Forelimb muscle (tissue), 1 donor: ENCODE measurements around the gene GPD1. TPM values are rescaled to one million over a fixed set of nuclear protein-coding genes. Genes with fewer than 3 reads are reported as not detected.

Source experiments
- DNase-seq: peaks from one replicate; pipeline ENCODE4 v3.0.0-alpha.2; 2013; ENCODE audit warnings: low read depth
- polyA plus RNA-seq: library from polyadenylated mRNA; unstranded; fragments of 120-200 nt; gene quantifications from one replicate; pipeline ENCODE4 v1.2.1, GENCODE V29; 2013; ENCODE audit not compliant: insufficient read length

The GPD1 gene
- polyA plus RNA-seq = 68.2 TPM

GRCh38 chr12:50103767-50104321 is at the start of gene GPD1:
TSS of gene GPD1 (plus strand) at chr12:50104008. CDS start at chr12:50104051, 43 bp downstream.
- DNase-seq = no peak

DNA sequence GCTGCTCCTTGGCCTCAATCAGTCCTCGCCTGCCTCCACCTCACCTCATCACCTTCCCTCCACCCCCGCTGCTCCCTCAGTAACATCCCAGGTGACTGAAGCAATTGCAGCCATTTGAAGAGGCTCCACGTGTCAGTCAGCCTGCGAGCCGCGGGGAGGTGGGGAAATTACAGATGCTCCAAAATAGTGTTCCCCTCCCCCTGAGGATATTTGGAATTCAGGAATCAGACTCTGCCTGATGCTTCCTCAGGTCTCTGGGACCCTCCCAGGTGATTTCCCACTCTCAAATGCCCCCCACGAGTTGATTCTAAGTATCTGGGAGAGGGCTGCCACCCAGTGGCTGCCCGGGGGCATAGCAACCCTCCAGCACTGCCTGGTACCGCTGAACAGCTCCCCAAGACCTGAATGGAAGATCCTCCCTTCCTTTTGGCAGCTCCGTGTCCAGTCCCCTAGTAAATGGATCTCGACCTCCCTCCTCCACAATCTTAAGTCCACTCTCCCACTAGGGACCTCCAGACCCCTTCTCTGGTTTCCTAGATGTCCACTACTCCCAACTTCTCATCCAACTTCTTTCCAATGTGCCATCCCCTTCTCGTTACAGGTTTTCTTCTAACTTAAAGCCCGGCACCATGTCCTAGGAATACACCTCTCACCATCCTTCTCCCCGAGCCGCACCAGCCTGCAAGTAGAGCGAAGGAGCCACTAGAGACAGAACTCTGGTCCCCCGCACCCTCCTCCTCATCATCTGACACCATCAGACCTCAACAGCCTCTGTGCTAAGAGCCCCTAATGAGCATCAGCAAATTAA is 47.8 kb upstream of the GPD1 start:
- no peak for DNase-seq

DNA sequence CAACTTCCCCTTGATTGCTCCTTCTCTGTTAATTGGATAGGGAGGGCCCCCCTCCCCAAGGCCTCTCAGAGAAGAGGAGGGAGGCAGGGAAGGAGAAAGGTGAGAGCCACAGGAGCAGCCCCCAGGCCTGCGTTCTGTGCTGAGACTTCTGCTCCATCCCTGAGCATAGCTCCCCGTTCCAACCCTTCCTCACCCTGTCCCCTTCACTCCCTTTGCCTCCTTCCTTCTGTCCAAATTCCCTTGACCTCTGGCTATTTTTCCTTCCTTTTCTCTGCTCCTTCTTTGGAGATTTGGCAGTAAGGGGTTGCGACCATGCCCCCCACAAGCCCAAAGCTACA is 47.2 kb upstream of the GPD1 start:
- DNase-seq = no peak

- DNase-seq = no peak
These were observed 46.6 kb upstream of the GPD1 start, which contains the start of gene ASIC1 for GRCh38 chr12:50057000-50057841. TSS of gene ASIC1 (plus strand) at chr12:50057596. CDS start at chr12:50058767, 1,171 bp downstream.

GRCh38 chr12:50057896-50058670 is 45.7 kb upstream of the GPD1 start:
- no peak for DNase-seq

DNA sequence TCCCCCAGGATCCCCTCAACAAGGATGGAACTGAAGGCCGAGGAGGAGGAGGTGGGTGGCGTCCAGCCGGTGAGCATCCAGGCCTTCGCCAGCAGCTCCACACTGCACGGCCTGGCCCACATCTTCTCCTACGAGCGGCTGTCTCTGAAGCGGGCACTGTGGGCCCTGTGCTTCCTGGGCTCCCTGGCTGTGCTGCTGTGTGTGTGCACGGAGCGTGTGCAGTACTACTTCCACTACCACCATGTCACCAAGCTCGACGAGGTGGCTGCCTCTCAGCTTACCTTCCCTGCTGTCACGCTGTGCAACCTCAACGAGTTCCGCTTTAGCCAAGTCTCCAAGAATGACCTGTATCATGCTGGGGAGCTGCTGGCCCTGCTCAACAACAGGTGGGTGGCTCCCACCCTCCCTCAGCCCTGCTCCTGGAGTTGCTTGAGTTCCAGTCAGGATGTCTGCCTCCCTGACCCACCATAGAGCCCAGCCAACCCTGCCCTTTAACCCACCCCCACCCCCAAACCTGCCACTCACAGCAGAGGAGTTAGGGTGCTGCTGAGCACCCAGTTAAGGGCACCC is 45.0 kb upstream of the GPD1 start:
- DNase-seq = no peak

DNA sequence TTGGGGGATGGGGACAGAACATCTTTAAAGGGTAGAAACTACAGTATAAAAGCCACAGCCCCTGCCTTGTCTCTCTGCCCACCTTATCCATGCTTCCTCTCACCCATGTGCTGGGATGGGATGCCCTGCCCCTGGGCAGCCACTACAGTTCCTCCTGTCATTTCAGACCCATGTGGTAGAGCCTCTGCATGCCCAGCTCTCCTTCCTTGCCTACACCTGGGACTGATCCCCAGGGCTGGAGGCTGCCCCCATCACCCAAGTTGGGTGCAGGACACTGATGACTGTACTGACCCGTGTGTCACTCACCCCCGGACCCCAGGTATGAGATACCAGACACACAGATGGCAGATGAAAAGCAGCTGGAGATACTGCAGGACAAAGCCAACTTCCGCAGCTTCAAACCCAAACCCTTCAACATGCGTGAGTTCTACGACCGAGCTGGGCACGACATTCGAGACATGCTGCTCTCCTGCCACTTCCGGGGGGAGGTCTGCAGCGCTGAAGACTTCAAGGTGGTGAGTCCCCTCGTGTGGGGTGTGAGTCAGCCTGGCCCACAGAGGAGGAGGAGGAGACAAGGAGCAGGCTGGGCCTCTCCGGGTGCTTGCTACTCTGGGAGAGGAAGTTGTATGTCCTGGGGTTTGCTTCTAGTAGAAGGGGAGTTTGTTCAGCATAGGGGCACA is 44.2 kb upstream of the GPD1 start:
- DNase-seq = no peak

- DNase-seq = no peak
These were observed 43.7 kb upstream of the GPD1 start for GRCh38 chr12:50060120-50060468.

DNA sequence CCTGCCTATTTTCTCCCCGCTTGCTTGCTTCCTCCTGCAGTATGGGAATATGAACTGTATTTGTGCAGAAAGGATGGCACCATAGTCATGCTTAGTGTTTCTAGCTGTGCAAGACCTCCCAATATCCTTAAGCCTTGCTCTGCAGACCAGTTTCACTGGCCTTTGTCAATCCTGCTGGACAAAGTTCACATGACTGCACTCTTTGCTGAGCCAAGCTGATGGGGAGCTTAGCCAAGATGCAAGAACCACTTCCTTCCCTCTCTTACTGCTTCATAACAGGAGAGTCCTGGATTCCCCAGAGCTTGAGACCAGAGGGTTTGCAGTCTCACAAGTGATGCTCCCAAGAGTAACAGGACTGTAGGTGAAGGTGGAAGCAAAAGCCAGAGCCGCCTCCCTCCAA is 42.6 kb upstream of the GPD1 start:
- no peak for DNase-seq

GRCh38 chr12:50061946-50062686 is 41.7 kb upstream of the GPD1 start:
- no peak for DNase-seq

DNA sequence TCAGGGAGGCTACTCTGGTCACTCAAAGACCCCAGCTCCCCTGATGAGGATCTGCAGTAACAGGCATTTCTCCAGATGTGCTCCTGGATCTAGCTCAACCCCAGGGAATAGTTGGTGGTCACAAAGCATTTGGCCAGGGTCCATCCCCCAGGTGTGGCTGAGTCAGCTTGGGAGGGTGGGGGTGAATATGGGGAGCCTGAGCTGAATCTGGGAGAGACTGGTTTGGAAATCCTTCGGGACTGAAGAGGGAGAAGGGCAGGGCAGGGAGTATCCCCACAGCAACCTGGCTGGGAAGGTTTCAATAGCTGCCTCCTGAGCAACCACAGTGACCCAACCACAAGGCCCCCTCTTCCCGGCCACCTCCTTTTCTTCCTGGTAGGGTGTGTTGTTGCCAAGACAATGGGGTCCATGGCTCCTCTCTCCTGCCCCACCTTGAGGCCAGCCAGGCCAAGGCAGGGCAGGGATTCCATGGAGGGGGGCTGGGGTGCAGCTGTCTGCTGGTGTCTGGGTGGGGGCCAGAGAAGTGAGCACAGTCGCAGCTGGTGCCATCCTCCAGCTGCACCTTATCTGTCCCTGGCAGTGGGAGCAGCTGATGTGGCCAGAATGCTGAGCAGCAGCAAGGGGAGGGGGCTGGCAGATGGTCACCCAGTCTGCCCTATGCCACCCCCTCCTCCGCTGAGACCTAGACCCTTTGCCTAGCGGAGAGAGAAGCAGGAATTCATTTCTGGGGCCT is 40.9 kb upstream of the GPD1 start:
- DNase-seq = no peak

GRCh38 chr12:50065726-50066310 is 38.0 kb upstream of the GPD1 start:
- no peak for DNase-seq

DNA sequence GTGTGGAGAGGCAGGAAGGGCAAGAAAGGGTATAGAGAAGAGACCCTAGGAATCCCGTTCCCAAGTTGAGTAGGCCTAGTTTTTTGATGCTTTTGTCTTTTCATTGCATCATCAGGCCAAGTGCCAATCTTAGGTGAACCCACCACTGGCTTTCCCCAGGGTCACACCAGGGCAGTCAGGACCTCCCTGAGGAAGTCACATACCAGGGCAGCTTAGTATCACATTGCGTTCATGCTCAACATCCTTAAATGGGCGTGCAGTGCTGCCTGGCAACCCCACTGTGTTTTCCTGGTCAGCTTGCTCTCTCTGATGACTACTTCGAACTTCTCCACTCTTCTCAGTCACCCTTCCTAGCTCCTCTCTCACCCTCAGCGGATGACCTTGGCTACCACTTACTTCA is 37.4 kb upstream of the GPD1 start:
- DNase-seq = no peak

DNA sequence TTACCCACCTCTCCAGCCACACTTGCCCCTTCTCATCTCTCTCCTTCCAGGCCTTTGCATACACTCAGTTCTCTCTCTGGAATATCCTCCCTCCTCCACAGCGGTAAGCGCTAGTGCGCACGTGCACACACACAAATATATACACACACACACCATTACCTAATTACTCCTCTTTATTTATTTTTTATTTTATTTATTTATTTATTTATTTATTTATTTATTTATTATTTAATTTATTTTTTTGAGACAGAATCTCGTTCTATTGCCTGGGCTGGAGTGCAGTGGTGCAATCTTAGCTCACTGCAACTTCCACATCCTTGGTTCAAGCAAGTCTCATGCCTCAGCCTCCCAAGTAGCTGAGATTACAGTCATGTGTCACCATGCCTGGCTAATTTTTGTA is 34.7 kb upstream of the GPD1 start:
- no peak for DNase-seq

- no peak for DNase-seq
These were observed 34.3 kb upstream of the GPD1 start for GRCh38 chr12:50069539-50069938.

- DNase-seq = peak; percentile 72
These were observed 33.3 kb upstream of the GPD1 start for GRCh38 chr12:50070314-50071060.

DNA sequence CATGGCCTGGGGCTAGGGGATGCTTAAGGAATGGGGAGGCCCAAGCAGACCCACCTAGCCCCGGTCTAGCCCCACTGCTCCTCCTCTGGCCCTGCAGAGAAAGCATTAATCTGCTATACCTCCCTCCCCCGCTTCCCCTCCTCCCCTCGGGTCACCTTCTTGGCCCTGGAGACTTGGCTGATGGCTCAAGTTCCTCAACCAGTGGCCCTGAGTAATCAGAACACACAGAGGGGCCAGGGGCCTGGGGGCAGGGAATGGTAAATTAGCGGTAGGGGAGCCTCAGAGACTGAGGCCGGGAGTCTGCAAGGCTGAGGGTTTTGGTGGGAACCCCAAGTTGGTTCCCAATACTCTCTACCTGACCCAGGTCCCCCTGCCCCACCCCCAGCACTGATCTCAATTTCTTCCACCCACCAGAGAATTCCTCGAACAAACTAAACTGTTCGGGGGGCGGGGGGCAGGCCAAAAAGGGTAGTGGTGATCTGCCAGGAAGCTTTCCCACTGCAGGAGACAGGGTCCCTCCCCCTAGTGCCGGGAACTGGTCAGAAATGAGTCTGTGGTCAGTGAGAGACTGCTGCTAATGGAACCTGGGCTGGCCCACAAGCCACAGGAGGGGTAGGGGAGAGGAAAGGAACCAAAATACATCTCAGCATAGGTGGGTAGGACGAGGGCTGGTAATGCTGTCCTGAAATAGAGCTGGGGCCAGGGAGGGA is 31.5 kb upstream of the GPD1 start:
- no peak for DNase-seq

DNA sequence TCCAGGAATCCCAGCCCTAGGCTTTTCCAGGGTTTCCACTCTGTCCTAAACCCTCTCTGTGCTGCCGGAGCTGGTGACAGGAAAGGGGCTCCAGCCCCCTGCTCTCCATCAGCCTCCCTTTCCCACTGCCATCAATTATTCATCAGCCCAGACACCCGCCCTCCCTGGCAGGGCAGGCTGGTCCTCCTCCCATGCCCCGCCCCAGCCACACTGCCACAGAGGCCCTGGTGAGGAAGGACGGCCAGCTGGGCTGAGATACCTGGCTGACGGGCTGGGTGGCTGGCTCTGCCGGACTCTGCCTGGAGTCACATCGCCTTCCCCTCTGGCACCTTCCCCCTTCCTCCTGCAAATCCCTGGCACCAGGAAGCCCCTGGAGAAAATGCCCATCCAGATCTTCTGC is 30.6 kb upstream of the GPD1 start:
- DNase-seq = no peak
